ENCODE measurements around the gene TRPM1. TPM values are rescaled to one million over a fixed set of nuclear protein-coding genes. Genes with fewer than 3 reads are reported as not detected.

Gene TRPM1
- total RNA-seq, 4 donors from 2014 or later: not detected

DNA sequence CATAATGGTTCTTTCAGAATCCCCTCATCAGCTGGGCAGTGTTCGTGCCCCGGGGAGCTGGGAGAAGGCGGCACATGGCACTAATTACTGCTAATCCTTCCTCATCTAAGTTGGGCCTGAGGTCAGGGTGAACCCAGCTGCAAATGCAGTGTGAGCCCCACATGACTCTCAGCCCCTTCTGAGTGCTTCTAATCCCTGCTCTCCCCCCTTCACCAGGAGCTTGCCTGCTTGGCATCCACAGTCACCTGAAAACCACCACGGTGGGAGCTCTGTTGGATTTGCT is 455 bp upstream of the TRPM1 start:
- Histone ChIP-seq H3K4me3 (no peak overlapping the region), H3K9me3 (no peaks in the 10 kb centered on the region), H3K4me1 (no peaks in the 10 kb centered on the region), H3K27ac (no peak overlapping the region), H3K27me3 (no peaks in the 10 kb centered on the region), H3K36me3 (no peaks in the 10 kb centered on the region)
- no peak for DNase-seq
- TF ChIP-seq, protein P1, sequence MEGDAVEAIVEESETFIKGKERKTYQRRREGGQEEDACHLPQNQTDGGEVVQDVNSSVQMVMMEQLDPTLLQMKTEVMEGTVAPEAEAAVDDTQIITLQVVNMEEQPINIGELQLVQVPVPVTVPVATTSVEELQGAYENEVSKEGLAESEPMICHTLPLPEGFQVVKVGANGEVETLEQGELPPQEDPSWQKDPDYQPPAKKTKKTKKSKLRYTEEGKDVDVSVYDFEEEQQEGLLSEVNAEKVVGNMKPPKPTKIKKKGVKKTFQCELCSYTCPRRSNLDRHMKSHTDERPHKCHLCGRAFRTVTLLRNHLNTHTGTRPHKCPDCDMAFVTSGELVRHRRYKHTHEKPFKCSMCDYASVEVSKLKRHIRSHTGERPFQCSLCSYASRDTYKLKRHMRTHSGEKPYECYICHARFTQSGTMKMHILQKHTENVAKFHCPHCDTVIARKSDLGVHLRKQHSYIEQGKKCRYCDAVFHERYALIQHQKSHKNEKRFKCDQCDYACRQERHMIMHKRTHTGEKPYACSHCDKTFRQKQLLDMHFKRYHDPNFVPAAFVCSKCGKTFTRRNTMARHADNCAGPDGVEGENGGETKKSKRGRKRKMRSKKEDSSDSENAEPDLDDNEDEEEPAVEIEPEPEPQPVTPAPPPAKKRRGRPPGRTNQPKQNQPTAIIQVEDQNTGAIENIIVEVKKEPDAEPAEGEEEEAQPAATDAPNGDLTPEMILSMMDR (IDR thresholded peaks at IDR 0.05): no peak
- TF ChIP-seq POLR2A (IDR thresholded peaks at IDR 0.05): no peak

DNA sequence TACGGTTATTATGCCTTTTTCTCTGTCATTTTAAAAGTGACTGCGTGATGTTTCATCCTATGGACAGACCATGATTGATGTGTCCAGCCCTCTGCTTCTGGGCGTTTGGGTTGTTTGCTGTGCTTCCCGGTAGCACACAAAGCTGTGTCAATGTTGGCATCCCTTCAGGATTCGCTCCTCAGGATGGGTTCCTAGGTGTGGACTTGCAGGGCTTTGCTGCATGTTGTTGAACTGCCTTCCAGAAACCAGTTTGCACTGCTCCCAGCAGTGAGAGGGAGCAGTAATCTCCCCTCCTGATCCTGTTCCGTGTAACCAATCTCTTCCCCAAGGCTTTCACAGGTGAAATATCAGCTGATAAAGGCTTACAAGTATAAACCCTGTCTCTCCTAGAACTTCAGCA is 787 bp downstream of the TRPM1 start:
- Histone ChIP-seq H3K4me3 (no peak overlapping the region), H3K27me3 (no peaks in the 10 kb centered on the region), H3K36me3 (no peaks in the 10 kb centered on the region), H3K4me1 (no peaks in the 10 kb centered on the region), H3K9me3 (no peaks in the 10 kb centered on the region), H3K27ac (no peak overlapping the region)
- DNase-seq: no peak
- TF ChIP-seq POLR2A (IDR thresholded peaks at IDR 0.05): no peak
- TF ChIP-seq, protein P1 (IDR thresholded peaks at IDR 0.05): no peak

DNA sequence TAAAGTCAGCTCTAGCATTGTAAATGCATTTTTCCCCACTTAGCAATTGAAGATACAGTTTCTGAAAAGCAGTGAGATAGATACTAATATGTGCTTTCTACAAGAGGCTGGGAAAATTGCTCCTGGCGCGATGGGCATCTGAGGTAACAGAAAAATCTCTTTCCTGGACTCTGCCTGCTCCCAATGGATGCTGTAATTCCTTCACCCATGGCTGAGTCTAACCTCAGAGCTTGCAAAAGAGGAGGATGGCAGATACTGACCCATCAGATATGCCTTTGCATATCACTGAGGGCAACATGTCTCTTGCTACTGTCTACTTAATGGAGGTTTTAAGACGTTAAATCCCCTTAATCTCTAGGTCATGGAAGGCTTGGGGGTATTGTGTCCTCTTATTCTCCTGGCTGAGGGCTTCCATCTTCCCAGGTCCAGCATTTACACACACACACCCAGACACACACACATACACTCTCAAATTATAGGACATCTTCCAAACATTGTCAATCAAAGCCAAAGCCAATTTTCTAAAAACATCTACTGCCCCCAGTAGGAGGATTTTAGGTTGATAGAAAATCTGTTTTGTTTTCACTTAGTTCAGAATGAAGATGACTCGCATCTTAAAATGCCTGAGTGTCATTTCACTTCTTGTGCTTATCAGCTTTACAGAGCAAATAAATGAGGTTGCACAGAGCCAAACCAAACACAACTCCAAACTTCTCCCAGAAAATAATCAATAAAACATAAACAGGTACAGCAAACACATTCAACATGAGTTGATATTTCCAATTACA is 2.4 kb downstream of the TRPM1 start:
- no peaks in the 10 kb centered on the region for H3K36me3 ChIP-seq
- H3K4me3 ChIP-seq: no peak overlapping the region
- TF ChIP-seq POLR2A (IDR thresholded peaks at IDR 0.05): no peak
- TF ChIP-seq, protein P1 (IDR thresholded peaks at IDR 0.05): no peak
- no peaks in the 10 kb centered on the region for H3K4me1 ChIP-seq
- no peak for DNase-seq
- no peaks in the 10 kb centered on the region for H3K27me3 ChIP-seq
- no peaks in the 10 kb centered on the region for H3K9me3 ChIP-seq
- no peak overlapping the region for H3K27ac ChIP-seq

DNA sequence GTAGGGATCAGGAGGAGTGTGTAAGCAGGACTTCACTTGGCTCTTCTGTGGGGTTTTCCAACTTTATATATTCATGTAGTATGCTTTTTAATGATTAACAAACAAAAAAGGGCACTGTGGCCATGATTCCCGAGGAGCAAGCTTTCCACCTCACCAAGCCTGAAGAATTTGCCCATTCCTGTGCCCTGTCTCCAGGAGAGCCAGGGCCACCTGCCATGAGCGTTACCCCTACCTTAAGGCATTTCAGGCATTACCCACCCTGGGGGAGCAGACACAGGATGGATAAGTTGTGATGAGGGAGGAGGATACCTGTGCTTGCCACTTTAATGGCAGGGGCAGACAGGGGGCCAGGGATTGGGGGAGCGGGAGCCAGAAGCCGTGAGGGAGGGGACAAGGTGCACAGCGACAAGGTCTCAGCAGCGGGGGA is 3.0 kb downstream of the TRPM1 start:
- TF ChIP-seq, protein P1 (IDR thresholded peaks at IDR 0.05): no peak
- no peak for TF ChIP-seq POLR2A (IDR thresholded peaks at IDR 0.05)
- no peaks in the 10 kb centered on the region for H3K9me3 ChIP-seq
- H3K4me1 ChIP-seq: no peaks in the 10 kb centered on the region
- no peak for DNase-seq
- H3K27ac ChIP-seq: no peak overlapping the region
- H3K4me3 ChIP-seq: no peak overlapping the region
- no peaks in the 10 kb centered on the region for H3K36me3 ChIP-seq
- no peaks in the 10 kb centered on the region for H3K27me3 ChIP-seq

DNA sequence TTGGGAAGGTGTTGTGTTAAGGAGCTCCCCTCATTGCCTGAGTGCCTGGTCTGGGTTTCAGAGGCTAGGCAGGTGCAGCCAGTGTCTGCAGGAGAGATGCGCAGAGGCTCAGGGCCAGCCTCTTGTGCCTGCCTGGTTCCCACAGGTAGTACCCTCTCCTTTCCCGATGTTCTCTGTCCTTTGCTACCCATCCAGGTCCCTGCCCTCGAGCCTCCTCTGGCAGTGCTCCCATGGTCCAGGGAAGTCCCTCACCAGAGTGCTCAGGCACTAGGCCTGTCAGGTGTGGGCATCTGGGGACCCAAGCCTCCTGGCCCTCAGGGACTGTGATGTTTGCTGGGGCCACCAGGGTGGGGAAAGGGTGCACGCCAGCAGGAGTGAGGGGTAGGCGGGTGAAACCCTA is 5.0 kb downstream of the TRPM1 start:
- no peak overlapping the region for H3K27ac ChIP-seq
- no peak overlapping the region for H3K4me3 ChIP-seq
- DNase-seq: no peak
- H3K27me3 ChIP-seq: no peaks in the 10 kb centered on the region
- H3K9me3 ChIP-seq: no peaks in the 10 kb centered on the region
- TF ChIP-seq, protein P1 (IDR thresholded peaks at IDR 0.05): no peak
- TF ChIP-seq POLR2A (IDR thresholded peaks at IDR 0.05): no peak
- no peaks in the 10 kb centered on the region for H3K4me1 ChIP-seq
- H3K36me3 ChIP-seq: no peaks in the 10 kb centered on the region

DNA sequence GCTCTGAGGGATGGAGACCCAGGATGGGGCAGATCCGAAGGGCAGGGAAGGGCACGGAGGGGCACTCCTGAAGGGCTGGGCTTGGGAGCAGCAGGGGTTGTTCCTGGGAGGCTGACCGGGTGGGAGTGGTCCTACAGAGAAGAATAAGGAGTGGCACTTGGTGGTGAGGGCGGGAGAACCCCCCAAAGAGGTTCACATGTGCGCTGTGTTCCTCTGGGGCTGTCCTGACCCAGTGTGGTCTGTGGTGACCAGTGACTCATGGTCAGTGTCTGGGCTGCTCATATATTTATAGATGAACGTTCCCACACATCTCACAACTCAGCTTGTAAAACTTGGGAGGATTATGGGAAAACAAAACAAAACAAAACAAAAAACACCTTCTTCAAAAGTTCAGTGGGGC is 10.0 kb downstream of the TRPM1 start:
- TF ChIP-seq, protein P1 (IDR thresholded peaks at IDR 0.05): no peak
- TF ChIP-seq POLR2A (IDR thresholded peaks at IDR 0.05): no peak
- DNase-seq: no peak
- H3K9me3 ChIP-seq: no peaks in the 10 kb centered on the region
- no peak overlapping the region for H3K27ac ChIP-seq
- H3K27me3 ChIP-seq: no peaks in the 10 kb centered on the region
- no peaks in the 10 kb centered on the region for H3K36me3 ChIP-seq
- H3K4me3 ChIP-seq: no peak overlapping the region
- no peaks in the 10 kb centered on the region for H3K4me1 ChIP-seq
